GM18520 (cell line): ENCODE results near the gene SARS1.

Source experiments
- ATAC-seq: cut with Tn5 transposase; IDR thresholded peaks from one replicate; pipeline ENCODE4 v1.9.1; 2021; ENCODE audit not compliant: unreplicated experiment

Gene SARS1

GRCh38 chr1:109248797-109249629 lies 35.3 kb downstream of the SARS1 start, which contains the start of gene CELSR2:
Gene CELSR2, plus strand, starts transcription at chr1:109249539. Its CDS starts 541 bp downstream, at chr1:109250080.
- ATAC-seq: peak; percentile 58

- ATAC-seq: peak; percentile 23
Observed at GRCh38 chr1:109249654-109250401, 36.1 kb downstream of the SARS1 start.

GRCh38 chr1:109250454-109251276 lies 36.9 kb downstream of the SARS1 start:
- ATAC-seq: no peak

DNA sequence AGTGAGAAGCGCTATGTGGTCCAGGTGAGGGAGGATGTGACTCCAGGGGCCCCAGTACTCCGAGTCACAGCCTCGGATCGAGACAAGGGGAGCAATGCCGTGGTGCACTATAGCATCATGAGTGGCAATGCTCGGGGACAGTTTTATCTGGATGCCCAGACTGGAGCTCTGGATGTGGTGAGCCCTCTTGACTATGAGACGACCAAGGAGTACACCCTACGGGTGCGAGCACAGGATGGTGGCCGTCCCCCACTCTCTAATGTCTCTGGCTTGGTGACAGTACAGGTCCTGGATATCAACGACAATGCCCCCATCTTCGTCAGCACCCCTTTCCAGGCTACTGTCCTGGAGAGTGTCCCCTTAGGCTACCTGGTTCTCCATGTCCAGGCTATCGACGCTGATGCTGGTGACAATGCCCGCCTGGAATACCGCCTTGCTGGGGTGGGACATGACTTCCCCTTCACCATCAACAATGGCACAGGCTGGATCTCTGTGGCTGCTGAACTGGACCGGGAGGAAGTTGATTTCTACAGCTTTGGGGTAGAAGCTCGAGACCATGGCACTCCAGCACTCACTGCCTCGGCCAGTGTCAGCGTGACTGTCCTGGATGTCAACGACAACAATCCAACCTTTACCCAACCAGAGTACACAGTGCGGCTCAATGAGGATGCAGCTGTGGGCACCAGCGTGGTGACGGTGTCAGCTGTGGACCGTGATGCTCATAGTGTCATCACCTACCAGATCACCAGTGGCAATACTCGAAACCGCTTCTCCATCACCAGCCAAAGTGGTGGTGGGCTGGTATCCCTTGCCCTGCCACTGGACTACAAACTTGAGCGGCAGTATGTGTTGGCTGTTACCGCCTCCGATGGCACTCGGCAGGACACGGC lies 37.8 kb downstream of the SARS1 start:
- ATAC-seq: no peak

DNA sequence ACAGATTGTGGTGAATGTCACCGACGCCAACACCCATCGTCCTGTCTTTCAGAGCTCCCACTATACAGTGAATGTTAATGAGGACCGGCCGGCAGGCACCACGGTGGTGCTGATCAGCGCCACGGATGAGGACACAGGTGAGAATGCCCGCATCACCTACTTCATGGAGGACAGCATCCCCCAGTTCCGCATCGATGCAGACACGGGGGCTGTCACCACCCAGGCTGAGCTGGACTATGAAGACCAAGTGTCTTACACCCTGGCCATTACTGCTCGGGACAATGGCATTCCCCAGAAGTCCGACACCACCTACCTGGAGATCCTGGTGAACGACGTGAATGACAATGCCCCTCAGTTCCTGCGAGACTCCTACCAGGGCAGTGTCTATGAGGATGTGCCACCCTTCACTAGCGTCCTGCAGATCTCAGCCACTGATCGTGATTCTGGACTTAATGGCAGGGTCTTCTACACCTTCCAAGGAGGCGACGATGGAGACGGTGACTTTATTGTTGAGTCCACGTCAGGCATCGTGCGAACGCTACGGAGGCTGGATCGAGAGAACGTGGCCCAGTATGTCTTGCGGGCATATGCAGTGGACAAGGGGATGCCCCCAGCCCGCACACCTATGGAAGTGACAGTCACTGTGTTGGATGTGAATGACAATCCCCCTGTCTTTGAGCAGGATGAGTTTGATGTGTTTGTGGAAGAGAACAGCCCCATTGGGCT lies 38.6 kb downstream of the SARS1 start:
- ATAC-seq: no peak

DNA sequence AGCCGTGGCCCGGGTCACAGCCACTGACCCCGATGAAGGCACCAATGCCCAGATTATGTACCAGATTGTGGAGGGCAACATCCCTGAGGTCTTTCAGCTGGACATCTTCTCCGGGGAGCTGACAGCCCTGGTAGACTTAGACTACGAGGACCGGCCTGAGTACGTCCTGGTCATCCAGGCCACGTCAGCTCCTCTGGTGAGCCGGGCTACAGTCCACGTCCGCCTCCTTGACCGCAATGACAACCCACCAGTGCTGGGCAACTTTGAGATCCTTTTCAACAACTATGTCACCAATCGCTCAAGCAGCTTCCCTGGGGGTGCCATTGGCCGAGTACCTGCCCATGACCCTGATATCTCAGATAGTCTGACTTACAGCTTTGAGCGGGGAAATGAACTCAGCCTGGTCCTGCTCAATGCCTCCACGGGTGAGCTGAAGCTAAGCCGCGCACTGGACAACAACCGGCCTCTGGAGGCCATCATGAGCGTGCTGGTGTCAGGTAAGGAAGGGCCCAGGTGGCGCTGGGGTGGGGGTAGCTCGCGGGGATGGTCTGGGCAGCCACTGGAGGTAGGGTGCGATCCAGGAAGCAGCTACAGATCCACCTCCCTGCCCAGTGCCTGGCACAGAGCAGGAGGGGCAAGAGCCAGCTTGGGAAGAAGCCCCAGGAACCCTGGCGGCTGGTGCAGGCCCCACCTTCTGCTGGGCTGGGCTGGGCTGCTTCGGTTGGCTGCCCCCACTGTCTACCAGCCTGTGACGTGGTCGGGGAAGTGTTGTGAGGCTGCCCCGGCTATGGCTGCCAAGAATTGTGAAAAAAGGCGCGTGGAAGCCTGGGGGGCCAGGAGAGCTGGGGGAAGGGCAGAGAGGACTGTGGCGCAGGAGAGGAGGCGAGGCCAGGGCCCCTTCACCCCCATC lies 39.4 kb downstream of the SARS1 start:
- no peak for ATAC-seq

- no peak for ATAC-seq
Observed at GRCh38 chr1:109253803-109254620, 40.3 kb downstream of the SARS1 start.

GRCh38 chr1:109254621-109255096 lies 40.9 kb downstream of the SARS1 start:
- ATAC-seq: no peak

DNA sequence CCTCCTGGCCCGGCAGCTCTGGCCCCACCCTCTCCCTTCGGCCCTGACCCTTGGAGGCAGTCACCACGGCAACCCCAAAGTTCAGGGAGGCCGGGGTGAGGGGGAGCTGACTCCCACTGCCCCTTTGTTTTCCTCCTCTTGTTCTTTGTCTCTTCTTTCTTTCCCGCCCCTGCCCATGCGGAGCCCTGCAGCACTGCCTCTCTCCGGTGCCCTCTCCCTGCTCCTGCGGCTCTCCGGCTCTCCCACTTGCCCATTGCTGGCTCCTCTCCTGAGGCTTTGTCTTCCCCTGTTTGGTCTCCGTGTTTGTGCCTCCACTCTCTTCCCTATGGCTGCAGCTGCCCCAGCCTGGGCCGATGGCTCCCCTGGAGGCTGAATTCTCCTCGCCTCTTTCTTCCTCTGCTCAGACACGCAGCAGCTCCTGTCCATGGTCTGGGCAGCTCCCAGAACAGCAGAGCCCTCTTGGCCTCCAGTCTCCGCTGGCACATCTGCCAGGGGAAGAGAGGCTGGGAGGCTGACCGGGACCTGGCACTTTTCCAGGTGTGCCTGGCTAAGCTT lies 41.5 kb downstream of the SARS1 start:
- ATAC-seq: no peak

DNA sequence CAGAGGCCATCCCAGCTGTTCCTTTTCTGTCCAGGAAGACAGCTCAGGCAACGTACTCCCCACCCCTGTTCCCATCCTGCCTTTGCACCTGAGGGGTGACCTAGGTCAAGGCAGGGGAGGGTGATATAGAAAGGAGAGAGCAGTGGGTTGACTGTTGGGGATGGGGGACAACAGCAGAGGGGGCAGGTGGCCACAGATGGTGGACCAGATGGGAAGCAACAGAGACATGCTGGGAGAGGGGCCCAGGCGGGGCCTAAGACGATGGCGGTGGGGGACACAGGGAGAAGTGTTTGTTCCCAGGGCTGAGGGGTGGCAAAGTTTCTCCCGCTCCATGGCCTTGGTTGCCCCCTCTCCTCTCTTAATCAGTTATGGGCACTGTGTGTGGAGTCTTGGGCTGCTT lies 42.0 kb downstream of the SARS1 start:
- no peak for ATAC-seq

DNA sequence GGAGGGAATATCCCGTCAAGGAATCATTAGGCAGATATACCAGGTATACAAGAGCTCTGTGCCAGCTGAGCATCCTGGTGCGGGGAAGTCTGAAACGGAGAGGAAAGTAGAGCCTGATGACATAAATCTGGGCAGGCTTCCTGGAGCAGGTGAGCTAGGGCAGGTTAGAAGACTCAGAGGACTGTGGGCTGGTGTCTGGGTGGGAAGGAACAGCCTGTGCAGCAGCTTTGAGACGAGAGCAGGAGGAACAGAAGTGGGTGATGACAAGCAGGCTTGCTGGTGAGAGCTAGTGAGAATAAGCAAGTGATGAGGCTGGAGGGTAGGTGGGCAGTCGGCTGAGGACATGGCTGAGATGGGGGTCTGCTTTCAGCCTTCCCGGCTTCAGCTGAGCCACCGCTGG lies 42.4 kb downstream of the SARS1 start:
- no peak for ATAC-seq

DNA sequence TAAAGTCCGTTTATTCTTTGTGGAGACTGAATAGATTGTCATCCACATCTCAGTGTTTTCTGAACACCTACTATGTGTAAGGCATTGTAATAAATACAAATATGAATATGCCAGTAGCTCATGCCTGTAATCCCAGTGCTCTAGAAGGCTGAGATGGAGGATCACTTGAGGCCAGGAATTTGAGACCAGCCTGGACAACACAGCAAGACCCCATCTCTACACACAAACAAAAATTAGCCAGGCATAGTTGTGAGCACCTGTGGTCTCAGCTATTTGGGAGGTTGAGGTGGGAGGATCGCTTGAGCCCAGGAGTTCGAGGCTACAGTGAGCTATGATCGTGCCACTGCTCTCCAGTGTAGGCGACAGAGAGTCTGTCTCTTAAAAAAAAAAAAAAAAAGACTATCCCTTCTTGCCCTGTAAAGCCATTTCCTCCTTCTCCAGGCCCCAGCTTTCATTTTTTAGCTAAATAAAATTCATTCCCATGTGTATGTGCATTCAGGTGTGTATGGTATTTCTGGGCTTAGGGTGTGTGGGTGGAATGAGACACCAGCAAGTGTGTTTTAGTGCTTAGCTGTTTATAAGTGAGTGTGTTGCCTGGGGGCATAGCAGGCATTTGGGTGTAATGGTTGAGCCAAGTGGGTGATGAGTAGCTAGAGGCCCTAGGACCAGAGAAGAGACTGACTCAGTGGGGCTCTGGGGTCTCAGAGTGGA lies 43.4 kb downstream of the SARS1 start:
- ATAC-seq: no peak

DNA sequence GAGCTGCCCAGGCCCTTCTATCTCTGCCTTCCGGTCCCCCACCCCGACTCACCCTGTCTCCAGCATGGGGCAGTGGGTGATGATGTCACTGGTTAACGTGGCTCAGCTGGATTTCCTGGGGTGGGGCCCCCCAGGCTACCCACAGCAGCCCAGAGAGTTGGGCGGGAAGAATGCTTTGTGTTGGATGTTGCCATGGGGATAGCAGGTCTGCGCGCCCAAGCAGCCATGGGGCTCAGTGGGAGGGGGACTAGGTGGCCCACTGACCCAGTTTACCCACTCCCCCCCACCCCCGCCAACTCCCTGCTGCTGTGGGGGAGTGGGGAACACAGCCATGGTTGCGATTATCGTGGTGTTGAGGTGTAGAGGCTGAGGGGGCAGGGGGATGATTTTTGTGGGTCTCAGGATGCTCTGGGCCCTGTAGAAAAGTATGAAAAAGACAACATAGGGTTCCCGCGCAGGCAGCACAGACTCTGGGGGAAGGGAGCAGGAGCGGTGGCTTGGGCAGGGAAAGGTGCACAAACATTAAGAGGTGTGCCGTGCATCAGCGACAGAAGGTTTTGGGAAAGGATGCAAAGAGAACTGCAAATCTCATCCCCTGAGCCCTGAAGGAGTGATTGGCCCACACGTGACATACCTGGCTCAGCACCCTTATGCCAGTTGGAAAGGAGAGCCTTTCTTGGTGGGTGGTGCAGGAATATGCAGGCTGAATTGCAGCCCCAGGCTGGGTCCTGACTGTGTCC lies 44.1 kb downstream of the SARS1 start:
- ATAC-seq: no peak

DNA sequence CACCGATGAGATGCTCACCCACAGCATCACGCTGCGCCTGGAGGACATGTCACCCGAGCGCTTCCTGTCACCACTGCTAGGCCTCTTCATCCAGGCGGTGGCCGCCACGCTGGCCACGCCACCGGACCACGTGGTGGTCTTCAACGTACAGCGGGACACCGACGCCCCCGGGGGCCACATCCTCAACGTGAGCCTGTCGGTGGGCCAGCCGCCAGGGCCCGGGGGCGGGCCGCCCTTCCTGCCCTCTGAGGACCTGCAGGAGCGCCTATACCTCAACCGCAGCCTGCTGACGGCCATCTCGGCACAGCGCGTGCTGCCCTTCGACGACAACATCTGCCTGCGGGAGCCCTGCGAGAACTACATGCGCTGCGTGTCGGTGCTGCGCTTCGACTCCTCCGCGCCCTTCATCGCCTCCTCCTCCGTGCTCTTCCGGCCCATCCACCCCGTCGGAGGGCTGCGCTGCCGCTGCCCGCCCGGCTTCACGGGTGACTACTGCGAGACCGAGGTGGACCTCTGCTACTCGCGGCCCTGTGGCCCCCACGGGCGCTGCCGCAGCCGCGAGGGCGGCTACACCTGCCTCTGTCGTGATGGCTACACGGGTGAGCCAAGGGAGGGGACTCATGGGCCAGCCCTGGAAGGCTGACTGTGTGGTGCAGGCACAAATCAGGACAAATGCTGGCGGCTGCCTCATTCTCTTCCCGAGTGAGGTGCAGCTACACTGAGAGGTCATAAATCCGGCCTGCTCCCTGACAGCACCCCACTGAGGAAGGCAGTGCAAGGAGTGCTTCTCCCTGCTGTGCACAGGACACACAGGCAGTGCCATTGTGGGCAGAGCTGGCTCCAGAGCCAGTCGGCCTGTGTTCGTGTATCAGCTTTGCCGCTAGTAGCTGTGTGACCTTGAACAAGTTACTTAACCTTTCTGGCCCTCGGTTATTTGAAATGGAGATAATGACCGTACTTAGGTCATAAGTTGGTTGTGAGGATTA lies 45.1 kb downstream of the SARS1 start:
- no peak for ATAC-seq
